ENCODE results near the gene SANBR.
"Not testable (repeated sequence)": the region's sequence is repeated elsewhere in the genome, so short reads cannot be mapped to it uniquely, and the experiment has no call there.

Gene SANBR

DNA sequence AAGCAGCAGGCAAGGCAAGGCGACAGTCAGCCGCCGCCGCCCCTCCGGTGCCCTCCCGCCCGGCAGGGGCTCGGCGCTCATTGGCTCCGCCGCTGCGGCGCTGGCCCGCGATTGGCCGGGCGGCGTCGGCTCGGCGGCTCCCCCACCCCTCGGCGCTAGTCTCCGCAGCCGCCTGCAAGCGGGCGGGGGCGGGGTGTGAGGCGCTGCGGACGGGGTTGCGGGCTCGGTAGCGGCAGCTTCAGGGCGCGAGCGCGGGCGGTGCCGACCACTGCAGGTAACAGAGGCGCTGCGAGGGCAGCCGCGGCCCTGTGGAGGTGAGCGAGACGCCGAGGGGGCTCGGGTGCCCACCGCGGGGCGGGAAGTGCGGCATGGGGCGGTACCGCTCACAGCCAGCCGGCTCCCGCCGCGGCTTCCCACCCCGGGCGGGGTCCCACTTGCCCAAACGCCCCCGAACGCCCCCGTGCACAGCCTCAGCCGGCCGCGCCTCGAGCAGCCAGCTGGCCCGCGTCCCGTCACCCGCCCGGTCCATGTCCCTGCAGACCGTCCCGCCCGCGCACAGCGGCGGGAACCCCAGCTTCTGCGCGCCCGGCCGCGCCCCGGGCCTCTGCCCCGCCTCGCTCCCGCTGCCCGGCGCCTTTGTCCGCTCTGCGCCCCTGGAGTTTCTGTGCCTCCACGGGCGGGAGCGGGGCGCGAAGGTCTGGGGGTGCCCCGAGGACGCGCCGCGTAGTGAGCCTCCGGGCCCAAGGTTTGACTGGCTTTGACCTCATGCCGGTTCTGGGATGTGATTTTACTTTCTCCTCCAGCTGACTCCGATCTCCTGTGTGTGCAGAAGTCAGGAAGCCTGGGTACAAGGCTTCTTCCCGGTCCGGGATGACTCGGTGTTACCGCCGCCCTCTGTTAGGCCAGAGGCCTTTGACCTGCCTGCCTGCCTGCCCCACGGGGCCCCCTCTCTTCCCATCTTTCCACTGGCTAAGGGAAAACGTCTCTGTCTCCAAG lies at the start of gene SANBR:
SANBR (plus strand) TSS at position 158 of the 996 bp plus-strand sequence. CDS start 4,480 bp downstream, outside the sequence.
- DNase-seq = peak; percentile 89

DNA sequence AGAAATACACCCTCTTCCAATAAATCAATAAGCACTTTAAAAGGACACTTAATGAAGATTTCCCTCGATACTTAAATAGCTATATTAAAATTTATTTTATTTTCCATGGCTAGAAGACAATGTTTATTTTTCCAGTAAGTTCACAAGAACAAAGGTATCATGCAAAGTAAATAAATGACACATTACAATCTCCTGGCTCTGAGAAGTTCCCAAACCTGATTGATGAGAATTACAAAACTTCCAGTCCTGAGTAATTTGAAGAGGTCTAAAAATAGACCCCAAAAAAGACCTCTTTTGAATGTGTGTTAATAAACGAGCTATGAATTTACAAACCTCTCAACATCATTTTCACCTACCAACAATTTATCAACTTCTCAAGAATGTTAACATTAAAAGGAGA lies 49.7 kb upstream of the SANBR start:
- DNase-seq = no peak

DNA sequence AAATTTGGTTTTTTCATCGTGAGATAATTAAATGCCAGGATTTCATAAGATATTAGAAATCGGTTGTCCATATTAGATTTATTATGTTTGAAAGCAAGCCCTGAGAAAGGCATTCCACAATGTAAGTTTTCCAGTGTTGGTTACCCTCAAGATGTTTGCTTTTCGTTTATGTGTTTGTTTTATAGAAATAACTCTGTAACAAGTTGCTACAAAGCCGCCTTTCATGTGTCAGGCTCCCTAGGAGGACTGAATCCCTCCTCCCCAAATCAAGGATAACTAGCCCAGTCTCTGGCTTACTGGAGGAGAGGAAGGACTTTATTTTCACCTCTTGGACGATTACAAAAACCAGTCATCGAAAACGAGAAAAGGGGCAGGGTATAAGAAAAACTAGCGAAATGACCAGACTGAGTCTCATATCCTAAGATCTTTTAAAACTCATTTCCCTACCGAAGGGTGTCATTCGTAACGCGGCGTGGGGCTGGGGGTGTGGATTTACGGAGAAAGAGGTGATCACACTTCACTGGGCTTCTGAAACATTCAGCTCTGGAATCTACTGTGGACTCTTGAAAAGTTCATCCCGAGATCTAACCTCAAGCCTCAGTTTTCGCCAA lies 49.2 kb upstream of the SANBR start:
- DNase-seq = peak; percentile 58

DNA sequence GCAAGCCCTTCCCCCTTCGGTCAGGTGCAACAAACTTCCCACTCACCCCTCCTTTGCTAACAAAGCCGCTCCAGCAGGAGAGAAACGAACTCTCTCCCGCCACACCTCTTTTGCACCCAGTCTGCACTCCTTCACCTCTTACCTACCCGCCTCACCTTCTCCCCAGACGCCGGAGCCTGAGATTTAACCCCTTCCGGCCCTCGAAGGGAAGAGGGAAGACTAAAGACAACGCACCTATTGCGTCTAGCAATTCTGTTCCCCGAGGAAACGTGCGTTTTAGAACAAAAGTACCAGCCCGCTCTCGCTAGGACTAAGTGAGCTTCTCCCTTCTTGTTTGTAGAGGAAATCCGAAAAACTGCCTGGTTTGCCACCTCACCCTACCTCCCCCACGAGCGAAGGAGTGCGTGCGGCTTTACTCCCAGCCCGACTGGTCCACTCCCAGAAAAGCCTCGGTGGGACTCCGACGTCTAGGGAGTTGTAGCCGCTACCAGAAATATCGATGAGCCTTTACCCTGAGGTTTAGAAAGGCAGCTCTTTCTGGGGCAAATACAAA lies 48.6 kb upstream of the SANBR start:
- peak; percentile 85 for DNase-seq

DNA sequence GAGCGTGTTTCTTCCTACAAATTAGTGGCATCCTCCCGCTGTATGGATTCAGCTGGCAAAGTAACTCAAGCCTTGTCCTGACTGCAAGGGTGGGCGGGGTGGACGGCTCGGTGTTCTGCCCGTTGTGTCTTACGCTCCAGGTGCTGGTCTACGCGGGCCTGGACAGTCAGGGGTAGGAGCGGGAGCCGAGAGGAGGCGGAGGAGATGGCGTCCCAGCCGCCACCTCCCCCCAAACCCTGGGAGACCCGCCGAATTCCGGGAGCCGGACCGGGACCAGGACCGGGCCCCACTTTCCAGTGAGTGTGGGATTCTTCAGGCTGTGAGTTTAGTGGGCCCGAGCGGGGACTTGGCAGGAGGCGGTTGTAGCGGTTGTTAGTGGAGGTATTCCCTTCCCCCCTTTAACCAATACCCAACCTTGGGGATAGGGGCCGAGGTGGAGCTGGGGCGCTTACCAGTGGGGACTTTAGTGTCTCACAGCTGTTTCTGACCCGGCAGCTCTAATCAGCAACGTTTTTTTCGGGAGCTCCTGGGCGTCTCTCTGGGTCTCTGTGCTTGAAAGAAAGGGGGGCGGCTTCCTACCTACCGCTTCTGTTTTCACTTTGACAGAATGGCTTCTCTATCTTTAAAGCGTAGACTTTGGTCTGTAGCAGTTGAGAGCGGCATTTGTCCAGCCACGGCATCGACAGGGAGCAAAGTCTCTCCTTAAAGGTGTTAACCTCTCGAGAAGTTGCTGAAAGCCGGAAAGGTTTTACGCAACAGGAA lies 47.9 kb upstream of the SANBR start, which contains the start of the genes PEX13 and PUS10:
PEX13 (plus strand) TSS at position 165 of the 762 bp plus-strand sequence; CDS start at position 205, 40 bp downstream.
PUS10 (minus strand) TSS at position 700 of the 762 bp plus-strand sequence. CDS start 6,365 bp downstream, outside the sequence.
- DNase-seq = peak; percentile 83

DNA sequence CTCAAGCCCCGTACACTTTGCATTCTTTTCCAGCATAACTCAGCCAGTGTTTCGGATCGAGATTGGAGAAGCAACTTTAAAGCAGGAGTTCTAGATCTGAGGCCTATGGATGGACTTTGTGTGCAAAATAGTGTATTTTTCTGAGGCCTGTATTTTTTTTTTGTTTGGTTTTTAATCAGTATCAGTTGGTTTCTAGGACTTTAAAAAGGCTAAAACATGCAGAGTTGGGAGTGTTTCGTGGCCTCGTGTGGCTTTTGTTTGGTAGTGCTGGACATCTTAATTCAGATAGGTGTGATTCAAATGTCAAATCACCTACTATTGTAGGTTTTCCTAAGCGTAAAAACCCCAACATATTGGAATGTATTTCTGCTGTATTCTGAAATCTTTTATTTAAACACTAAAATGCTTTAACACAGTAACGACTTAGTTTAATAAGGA lies 47.3 kb upstream of the SANBR start:
- peak; percentile 3 for DNase-seq

DNA sequence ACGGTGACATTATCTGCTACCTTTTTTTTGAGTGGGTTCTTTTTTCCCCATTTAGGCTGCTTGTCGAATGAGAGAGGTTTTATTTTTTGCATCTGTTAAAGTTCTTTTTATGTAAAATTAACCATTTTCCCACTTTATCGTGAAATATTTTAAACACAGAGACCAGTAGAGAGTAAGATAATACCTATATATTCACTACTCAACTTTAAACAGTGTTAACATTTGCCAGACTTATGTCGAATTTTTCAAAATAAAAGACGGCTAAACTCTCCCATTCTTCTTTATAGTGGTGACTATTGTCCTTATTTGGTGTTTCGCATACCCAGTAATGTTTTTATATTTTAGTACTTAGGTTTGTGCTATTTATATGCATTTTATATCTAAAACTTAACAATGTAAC lies 46.9 kb upstream of the SANBR start:
- DNase-seq = no peak

DNA sequence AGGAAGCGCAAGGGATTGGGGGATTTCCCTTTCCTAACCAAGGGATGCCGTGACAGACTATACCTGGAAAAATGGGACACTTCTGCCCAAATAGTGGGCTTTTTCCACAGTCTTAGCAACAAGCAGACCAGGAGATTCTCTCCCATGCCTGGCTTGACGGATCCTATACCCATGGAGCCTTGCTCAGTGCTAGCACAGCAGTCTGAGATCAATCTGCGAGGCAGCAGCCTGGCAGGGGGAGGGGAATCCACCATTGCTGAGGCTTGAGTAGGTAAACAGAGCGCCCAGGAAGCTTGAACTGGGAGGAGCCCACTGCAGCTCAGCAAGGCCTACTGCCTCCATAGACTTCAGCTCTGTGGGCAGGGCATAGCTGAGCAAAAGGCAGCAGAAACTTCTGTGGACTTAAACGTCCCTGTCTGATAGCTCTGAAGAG lies 44.4 kb upstream of the SANBR start:
- DNase-seq = no peak

DNA sequence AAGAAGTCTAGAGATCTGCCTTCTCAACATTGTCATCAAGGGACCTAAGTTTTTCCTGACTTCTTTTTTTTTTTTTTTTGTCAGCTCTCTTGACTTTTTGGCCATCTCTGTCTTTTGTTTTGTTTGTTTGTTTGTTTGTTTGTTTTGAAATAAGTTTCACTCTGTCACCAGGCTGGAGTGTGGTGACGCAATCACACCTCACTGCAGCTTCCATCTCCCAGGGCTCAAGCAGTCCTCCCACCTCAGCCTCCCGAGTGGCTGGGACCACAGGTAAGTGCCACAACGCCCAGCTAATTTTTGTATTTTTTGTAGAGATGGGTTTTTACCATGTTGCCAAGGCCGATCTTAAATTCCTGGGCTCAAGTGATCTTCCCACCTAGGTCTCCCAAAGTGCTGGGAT lies 42.0 kb upstream of the SANBR start:
- no peak for DNase-seq

DNA sequence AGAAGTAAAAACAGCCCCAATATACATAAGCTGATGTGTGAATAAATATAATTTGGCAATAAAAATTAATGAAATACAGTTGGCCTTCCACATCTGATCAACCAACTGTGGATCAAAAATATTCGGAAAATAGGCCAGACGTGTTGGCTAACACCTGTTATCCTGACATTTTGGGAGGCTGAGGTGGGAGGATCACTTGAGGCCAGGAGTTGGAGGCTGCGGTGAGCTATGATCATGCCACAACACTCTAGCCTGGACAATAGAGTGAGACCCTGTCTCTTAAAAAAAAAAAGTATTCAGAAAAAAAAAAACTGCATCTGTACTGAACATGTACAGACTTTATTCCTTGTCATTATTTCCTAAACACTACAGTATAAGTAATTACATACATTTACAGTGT lies 36.1 kb upstream of the SANBR start:
- DNase-seq = no peak

DNA sequence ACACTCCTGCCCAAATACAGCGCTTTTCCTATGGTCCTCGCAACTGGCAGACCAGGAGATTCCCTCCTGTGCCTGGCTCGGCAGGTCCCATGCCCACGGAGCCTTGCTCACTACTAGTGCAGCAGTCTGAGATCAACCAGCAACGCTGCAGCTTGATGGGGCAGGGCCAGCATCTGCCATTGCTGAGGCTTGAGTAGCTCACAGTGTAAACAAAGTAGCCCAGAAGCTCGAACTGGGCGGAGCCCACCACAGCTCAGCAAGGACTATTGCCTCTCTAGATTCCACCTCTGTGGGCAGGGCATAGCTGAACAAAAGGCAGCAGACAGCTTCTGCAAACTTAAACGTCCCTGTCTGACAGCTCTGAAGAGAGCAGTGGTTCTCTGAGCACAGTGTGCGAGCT lies 31.1 kb upstream of the SANBR start:
- DNase-seq = not testable (repeated sequence)

DNA sequence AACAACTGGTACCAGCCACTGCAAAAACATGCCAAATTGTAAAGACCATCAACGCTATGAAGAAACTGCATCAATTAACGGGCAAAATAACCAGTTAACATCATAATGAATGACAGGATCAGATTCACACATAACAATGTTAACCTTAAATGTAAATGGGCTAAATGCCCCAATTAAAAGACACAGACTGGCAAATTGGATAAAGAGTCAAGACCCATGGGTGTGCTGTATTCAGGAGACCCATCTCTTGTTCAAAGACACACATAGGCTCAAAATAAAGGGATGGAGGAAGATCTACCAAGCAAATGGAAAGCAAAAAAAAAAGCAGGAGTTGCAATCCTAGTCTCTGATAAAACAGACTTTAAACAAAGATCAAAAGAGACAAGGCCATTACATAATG lies 29.0 kb upstream of the SANBR start:
- DNase-seq = not testable (repeated sequence)

DNA sequence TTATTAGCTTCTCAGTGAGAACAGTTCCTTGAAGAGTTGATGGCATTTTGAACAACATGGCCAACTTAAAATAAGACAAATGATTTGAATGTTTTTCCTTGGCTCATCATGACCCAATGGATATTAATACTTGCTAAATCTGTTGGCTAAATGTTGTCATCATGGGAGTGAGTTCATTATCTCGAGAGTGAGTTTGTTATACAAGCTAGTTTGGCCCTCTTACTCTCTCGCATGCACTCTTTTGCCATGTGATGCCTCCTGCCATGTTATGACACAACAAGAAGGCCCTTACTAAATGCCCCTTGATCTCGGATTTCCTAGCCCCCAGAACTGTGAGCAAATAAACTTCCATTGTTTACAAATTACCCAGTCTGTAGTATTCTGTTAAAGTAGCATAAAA lies 22.9 kb upstream of the SANBR start:
- DNase-seq = no peak

DNA sequence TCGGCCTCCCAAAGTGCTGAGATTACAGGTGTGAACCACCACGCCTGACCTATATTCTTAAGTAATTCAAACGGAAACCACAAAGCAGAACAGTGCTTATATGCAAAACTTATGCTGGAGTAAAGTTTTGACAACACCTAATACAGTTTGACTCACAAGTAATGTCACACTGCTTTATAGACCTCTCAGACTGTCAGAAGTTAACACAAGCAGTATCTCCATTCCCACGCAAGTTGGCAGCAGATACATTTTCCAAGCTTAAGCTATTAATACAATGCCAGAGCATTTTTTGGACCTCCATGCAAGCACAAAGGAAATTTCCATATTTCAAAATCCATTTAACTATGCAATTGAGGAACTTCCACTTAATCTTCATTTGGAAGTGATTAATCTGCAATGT lies 21.0 kb upstream of the SANBR start:
- peak; percentile 7 for DNase-seq

DNA sequence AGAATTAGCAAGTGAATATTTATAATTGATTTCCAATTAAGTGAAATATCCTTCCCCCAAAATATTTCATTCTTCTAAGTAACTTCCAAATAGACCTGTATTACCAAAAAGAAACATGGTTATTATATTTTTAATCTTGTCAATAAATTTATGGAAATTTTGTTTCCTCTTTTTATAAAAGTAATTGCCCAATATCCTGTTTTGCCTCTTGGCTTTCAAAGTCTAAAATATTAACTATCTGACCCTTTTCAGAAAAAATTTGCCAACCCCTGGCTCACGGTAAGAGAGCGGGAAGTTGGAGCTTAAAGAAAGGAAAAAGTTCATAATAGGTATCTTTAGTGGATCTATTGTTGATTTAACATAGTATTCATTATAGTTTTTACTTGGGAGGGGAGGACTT lies 20.4 kb upstream of the SANBR start:
- no peak for DNase-seq

DNA sequence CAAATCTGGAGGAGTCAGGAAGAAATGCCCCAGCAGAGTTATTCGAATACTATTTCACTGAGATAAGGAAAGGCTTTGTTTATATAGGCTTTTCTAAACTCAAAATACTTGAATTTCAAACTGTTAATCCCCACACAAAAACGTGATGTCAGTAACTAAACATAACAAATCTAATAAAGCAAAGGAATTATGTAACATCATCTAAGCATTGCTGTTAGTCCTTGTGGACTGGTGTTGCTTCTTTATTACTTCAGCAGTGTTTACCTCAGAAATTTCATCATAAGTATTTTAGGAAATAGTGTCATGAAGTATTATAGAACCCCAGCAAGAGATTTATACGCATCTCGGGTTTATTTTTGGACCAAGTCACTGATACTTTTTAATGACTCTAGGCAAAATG lies 19.7 kb upstream of the SANBR start:
- no peak for DNase-seq

DNA sequence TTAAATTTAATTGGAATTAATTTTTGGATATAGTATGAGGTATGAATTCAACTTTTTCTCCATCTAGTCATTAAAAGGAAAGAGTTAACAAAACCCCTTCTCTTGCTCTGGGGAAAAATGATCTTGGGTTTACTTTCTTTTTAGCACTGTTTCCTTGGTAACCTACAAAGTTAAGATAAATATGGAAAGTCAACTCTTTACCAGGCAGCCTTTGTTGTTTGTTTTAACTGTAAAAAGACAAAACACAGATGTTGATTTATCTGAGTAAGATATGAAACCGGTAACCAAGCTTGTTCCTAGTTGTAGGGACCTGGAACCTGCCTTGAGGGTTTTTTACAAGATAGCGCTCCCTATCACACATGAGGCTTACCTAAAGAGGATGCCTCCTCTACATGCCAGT lies 10.1 kb upstream of the SANBR start:
- no peak for DNase-seq

DNA sequence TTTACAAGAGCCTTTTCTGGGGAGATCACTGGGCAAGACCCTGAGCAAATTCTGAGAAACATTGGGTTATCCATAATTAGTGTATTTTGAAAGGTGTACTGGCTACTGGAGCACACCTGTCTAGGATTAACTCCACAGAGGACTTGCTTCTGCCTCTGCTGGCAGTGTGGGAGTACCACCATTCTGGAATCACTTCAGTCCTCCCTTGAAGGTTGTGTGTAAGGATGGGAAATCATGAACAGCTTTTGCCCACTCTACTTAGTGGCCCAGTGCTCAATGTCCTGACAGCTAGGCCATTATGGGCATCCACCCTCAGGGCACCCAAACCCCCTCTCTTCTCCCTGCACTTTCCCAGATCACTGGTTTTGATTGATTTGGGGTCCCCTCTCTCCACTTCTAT lies 8.1 kb upstream of the SANBR start:
- DNase-seq = no peak

DNA sequence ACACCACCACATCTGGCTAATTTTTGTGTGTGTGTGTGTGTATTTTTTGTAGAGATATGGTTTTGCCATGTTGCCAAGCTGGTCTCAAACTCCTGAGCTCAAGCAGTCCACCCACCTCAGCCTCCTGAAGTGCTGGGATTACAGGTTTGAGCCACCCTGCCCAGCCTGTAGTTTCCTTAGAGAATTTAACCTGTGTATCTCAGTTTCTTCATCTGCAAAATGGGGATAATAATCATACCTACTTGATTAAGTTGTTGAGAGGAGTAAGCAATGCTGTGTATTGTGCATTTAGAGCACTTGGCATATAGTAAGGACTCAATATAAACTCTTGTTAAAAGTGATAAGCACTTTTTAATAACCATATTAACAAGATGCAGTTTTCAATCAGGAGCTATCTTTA lies 6.3 kb upstream of the SANBR start:
- no peak for DNase-seq

DNA sequence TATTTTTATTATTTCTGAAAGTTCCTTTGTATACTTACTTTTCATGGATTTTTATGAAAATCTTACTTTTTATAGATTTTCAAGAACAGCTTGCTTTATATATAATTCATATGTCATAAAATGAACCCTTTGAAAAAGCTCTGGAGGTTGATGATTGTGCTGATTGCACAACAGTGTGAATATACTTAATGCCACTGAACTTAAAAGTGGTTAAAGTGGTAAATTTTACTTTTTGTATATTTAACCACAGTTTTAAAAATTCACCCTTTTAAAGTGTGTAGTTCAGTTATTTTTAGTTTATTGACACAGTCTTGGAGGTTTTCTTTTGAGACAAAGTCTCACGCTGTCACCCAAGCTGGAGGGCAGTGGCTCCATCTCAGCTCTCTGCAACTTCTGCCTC lies 8.4 kb downstream of the SANBR start:
- no peak for DNase-seq

DNA sequence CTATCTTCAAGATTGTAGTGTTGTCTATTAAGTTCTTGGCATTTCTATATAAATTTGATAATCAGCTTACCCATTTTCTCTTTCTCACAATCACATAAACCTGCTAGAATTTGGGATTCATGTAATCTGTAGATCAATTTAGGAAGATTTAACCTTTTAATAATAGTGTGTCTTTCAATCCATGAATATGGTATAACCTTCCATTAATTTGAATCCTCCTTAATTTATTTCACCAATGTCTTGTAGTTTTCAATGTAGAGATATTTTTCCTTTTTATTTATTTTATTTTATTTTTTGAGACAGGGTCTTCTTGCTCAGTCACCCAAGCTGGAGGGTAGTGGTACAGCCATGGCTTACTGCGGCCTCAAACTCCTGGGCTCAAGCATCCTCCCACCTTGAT lies 20.2 kb downstream of the SANBR start:
- no peak for DNase-seq

DNA sequence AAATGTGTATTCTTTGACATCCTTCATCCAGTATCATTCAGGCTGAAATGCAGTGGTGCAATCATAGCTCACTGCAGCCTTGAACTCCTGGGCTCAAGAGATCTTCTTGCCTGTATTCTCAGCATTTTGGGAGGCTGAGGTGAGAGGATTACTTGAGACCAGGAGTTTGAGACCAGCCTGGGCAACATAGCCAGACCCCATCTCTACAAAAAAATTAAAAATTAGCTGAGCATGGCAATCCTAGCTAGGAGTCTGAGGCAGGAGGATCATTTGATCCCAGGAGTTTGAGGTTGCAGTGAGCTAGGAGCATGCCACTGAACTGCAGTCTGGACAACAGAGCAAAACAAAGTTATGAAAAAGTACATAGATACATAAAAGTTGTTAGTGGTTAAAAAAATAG lies 24.1 kb downstream of the SANBR start:
- DNase-seq = no peak
